ENCODE measurements around the gene ACRBP. TPM values are rescaled to one million over a fixed set of nuclear protein-coding genes. Genes with fewer than 3 reads are reported as not detected.

ACRBP gene
- polyA plus RNA-seq, 1 donor from 2014 or later, result 1.6 TPM

GRCh38 chr12:6643569-6644256 is 3.5 kb downstream of the ACRBP start:
- no peak overlapping the region for H3K27ac ChIP-seq (ENCODE audit: low read length)
- H3K9me3 ChIP-seq (ENCODE audit: low read length), result no peaks in the 10 kb centered on the region
- no peaks in the 10 kb centered on the region for H4K20me1 ChIP-seq (ENCODE audit: insufficient read depth)
- H3K27me3 ChIP-seq (ENCODE audit: insufficient read depth, low read depth, low read length), result no peaks in the 10 kb centered on the region
- H2AFZ ChIP-seq (ENCODE audit: low read depth, low read length), result no peak overlapping the region
- TF ChIP-seq TAF1 (IDR thresholded peaks at IDR 0.05; ENCODE audit: low read depth) (no peak), POLR2AphosphoS5 (IDR thresholded peaks at IDR 0.05) (no peak), EP300 (conservative IDR thresholded peaks at IDR 0.05; ENCODE audit: poor library complexity, severe bottlenecking) (no peak)
- H3K9ac ChIP-seq (ENCODE audit: low read length), result no peak overlapping the region
- no peak overlapping the region for H3K4me2 ChIP-seq (ENCODE audit: low read length)
- no peaks in the 10 kb centered on the region for H3K79me2 ChIP-seq (replicated peaks; ENCODE audit: insufficient read depth, low read length)
- no peaks in the 10 kb centered on the region for H3K36me3 ChIP-seq (ENCODE audit: insufficient read depth, low read length)
- no peak overlapping the region for H3K4me3 ChIP-seq (ENCODE audit: low read length)
- H3K9me2 ChIP-seq (ENCODE audit: insufficient read depth, low read length), result no peaks in the 10 kb centered on the region
- H3F3A ChIP-seq (ENCODE audit: insufficient read depth, low read length, poor library complexity, severe bottlenecking), result no peaks in the 10 kb centered on the region

- no peak overlapping the region for H3K27ac ChIP-seq (ENCODE audit: low read length)
- no peaks in the 10 kb centered on the region for H3K79me2 ChIP-seq (replicated peaks; ENCODE audit: insufficient read depth, low read length)
- no peak overlapping the region for H3K4me2 ChIP-seq (ENCODE audit: low read length)
- no peak overlapping the region for H3K4me3 ChIP-seq (ENCODE audit: low read length)
- H4K20me1 ChIP-seq (ENCODE audit: insufficient read depth), result no peaks in the 10 kb centered on the region
- H3K9ac ChIP-seq (ENCODE audit: low read length), result no peak overlapping the region
- H3K27me3 ChIP-seq (ENCODE audit: insufficient read depth, low read depth, low read length), result no peaks in the 10 kb centered on the region
- H3K9me2 ChIP-seq (ENCODE audit: insufficient read depth, low read length), result no peaks in the 10 kb centered on the region
- H3F3A ChIP-seq (ENCODE audit: insufficient read depth, low read length, poor library complexity, severe bottlenecking), result no peaks in the 10 kb centered on the region
- TF ChIP-seq SMC3 (conservative IDR thresholded peaks at IDR 0.05; ENCODE audit: poor library complexity), result no peak
- TF ChIP-seq CTCF (IDR thresholded peaks at IDR 0.05; ENCODE audit: poor library complexity, severe bottlenecking), result no peak
- TF ChIP-seq MXI1 (conservative IDR thresholded peaks at IDR 0.05; ENCODE audit: poor library complexity, severe bottlenecking), result no peak
- no peak for TF ChIP-seq REST (IDR thresholded peaks at IDR 0.05; ENCODE audit: borderline replicate concordance)
- TF ChIP-seq POLR2AphosphoS5 (IDR thresholded peaks at IDR 0.05), result no peak
- no peak for TF ChIP-seq EP300 (conservative IDR thresholded peaks at IDR 0.05; ENCODE audit: poor library complexity, severe bottlenecking)
- no peak for TF ChIP-seq RAD21 (conservative IDR thresholded peaks at IDR 0.05)
- TF ChIP-seq TAF1 (IDR thresholded peaks at IDR 0.05; ENCODE audit: low read depth), result no peak
- TF ChIP-seq EZH2 (IDR thresholded peaks at IDR 0.05; ENCODE audit: borderline replicate concordance, insufficient read depth, low read length, poor library complexity, severe bottlenecking), result no peak
- no peaks in the 10 kb centered on the region for H3K36me3 ChIP-seq (ENCODE audit: insufficient read depth, low read length)
- H2AFZ ChIP-seq (ENCODE audit: low read depth, low read length), result no peak overlapping the region
- H3K9me3 ChIP-seq (ENCODE audit: low read length), result no peaks in the 10 kb centered on the region
Measured at GRCh38 chr12:6641131-6641530, 6.1 kb downstream of the ACRBP start.

All from neural cell (in vitro differentiated cells).